ENCODE results near the gene CIB2.

CIB2 gene

DNA sequence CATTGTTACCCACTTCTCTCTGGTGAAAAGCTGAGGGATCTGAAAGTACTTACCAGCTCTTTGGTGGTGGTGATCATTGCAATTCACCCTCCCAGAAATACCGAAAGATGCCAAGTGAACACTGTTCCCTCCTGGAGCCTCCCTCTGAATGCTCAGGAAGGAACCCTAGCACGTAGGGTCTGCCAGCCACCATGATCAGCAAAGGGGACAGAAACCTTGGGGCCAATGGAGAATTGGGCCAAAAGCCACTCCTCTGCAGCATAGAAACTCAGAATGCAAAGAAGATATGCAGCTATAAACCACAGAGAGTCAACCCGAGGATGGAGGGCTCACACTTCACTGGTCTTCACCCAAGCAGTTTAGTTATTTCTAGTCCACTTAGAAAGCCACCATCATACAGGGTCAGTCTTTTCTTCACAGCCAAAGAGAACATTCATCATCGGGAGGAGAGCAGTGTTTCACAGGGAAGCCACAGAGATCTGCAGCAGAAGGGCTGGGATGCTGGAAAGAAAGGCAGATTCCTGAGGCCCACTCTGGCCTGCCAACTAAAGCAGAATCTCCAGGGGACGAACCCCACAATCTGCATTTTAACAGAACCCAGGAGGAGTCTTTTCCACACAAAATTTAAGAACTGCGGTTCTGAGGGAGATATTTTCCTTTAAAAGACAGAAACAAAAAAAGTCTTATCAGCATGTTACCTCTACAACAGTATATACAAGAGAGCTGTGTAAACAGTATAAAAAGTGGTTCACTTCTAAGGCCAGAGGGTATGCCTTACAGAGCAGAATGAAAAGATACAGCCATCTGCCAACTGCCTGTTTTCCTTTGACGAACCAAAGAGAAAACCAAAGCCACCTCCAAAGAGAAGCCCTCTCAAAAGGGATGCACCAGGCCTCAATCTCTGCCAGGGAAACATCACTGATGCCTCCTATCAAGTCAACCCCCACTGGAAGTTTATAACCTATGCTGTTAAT is 65.0 kb downstream of the CIB2 start:
- DNase-seq (ENCODE audit: low read depth in 2 of 2) = no peak

DNA sequence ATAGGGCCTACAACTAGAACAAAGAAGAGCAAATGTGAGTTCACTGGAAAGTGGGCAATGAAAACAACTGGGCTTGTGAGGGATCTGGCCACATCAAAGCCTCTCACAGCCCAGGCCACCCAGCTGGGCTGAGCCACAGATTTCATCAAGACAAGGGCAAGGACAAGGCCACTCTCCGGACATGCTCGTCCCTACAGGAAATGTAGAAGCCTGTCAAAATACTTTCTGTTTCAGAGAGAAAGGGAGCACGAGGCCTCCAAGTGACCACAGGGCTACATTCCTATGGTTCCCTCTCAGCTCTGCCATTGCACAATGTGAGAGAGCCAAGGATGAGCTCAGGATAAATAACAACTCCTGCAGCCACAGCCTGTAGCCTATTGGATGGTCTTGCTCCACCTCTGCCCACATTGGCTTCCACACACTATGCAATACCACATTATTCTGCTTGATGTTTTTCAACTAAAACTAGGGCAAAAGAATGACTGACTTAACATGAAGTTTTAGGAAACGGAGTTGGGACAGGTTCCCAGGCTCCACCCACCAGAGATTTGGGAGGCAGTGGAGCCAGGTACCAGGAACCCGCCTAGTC is 65.9 kb downstream of the CIB2 start:
- DNase-seq (ENCODE audit: low read depth in 2 of 2) = no peak

DNA sequence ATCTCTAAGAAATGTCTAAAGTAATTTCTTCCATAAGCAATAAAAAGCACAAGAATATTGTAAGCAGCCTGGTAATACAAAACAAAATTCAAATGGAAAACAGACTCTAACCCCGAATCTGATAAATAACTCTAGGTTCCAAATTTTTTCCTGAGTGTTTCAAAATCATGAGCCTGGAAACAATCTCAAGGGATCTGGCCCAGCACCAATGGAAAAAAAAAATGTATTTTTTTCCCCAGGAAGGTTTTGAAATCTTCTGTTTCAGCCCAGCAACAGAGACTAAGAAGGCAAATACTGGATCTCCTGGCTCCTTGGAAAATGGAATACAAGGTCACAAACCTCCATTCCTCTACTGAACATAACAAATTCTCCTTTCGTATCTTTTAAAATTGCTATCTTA is 66.7 kb downstream of the CIB2 start:
- DNase-seq (ENCODE audit: low read depth in 2 of 2) = no peak

DNA sequence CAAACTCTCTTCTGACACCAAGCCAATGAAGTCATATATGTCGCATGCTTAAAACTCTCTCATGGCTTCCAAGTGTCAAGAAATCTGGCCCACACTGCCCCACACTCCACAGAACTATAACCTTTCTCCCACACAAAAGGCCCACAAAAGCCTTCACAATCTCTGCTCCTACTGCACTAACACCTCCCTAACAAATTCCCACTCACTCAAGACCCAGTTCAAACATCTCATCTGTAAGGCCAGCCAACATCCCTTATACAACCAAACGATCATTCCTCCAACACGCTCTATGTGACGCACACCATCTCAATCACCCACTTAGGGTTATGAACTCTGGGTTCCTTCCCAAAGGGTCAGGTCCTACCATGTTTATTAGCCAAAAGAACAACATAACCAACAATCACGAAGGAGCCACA is 67.3 kb downstream of the CIB2 start:
- DNase-seq (ENCODE audit: low read depth in 2 of 2) = no peak

DNA sequence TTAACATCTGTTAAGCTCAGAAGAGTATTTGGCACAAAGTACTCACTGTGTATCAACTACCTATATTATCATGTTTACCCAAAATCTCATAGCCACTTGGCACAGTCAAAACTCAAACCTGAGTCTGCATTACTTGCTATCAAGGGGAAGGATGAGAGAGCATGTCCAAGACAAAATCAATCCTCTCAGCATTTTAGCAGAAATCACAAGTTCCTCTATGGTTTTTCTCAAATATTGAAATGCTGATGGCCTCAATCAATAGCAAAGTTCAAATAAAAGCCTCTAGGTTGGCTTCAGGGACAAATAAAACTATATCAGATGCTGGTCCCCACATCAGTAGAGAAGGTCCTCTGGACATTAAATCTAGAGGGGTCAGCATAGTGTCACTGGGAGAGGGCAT is 68.0 kb downstream of the CIB2 start:
- no peak for DNase-seq (ENCODE audit: low read depth in 2 of 2)

DNA sequence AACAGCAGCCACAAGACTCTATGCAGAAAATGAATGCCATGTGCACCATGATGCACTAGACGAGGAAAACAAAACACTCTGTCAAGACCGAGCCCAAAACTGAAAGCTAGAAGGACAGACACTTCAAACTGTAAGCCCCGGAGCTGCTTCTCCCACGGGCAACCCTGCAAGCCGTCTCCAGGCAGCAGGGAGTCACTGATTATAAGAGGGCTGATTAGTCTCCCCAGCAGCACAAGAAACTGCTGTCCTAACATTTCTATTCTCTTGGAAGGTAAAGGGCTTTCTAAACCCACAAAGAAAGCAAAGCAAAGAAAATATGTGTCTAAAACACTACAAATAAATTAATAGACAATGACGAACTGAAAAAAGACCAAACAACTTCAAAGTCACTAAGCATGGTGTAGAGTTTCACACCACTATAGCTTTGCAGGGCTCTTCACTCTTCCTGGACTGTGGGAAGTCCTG is 69.2 kb downstream of the CIB2 start:
- no peak for DNase-seq (ENCODE audit: low read depth in 2 of 2)

DNA sequence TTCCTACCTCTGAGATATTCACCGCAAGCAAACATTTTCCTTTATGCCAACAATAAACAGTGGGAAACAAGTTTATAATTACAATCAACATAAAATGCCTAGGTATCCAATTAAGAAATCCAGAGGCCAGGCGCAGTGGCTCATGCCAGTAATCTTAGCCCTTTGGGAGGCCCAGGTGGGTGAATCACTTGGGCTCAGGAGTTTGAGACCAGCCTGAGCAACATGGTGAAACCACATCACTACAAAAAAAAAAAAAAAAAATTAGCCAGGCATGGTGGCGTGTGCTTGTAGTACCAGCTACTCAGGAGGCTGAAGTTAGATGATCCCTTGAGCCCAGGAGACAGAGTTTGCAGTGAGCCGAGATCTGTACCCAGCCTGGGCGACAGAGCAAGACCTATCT is 71.0 kb downstream of the CIB2 start:
- DNase-seq (ENCODE audit: low read depth in 2 of 2) = no peak

DNA sequence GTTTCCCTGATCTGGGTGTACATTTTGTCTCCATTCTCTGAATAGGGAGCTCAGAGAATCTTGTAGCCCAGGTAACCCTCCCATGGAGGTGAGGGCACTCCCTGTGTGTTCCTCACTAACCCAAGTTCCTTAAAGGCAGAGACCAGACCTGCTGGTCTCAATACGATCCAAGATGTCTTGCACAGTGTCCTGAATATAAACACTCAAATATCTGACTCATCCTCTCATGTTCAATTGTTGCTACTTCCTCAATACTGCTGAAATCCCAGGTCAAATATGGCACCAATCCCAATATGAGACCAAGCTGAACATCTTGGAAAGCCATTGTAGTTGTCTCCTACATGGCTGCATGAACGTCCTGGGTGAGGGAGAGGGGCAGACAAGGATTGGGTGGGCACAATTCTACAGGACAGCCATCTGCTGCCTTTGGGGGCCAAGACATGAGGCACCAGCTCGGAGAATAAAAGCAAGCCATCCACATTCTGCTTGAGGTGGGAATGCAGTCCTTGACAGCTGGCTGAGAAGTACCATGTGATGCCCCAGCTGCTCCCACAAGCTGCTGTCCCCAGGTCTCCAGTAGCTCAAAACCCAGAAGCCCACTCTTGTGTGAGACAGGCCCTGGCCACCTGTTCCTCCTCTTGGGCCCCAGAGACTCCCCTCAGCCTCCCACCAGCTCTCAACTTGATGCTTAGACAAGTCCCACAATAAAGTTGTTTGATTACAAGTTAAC is 72.0 kb downstream of the CIB2 start:
- no peak for DNase-seq (ENCODE audit: low read depth in 2 of 2)

DNA sequence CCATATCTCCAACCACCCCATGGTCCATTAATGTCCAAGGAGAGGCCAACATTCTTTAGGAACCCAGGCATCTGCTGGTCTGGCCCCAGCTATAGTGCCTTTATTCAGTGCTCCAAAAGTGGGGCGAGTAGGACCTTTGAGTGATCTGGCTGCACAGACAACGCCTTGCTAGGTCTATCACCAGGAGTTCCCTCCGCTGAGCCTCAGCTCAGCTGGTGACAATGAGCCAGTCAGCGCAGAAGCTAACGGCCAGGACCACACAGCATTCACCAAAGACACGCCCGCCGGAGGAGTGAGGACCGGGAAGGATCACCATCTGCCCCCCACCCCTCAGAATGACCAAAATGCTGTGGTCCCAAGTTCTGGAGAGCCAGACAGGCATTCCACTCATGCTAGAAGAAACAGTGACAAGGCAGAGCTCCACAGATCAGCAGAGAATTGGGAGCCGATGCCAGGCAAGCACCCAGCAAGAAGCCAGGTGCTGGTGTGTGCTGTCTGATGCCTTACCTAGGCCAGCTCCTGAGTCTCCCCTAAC is 72.8 kb downstream of the CIB2 start:
- no peak for DNase-seq (ENCODE audit: low read depth in 2 of 2)

DNA sequence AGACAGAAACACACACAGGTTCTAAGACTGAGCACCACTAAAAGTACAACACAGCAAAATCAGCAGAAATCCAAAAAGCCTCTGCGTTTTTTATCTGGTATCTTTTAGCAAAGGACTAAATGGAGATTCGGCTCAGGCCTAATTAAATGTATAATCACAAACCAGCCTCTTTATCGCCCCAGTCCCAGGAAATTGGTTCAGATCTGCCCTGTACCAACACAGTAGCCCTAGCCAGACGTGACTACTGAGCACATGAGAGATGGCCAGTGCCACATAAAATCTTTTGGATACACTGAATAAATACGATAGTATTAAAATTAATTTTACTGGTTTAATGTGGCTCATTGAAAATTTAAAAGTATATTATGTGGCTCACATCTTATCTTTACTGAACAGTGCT is 73.4 kb downstream of the CIB2 start:
- no peak for DNase-seq (ENCODE audit: low read depth in 2 of 2)

DNA sequence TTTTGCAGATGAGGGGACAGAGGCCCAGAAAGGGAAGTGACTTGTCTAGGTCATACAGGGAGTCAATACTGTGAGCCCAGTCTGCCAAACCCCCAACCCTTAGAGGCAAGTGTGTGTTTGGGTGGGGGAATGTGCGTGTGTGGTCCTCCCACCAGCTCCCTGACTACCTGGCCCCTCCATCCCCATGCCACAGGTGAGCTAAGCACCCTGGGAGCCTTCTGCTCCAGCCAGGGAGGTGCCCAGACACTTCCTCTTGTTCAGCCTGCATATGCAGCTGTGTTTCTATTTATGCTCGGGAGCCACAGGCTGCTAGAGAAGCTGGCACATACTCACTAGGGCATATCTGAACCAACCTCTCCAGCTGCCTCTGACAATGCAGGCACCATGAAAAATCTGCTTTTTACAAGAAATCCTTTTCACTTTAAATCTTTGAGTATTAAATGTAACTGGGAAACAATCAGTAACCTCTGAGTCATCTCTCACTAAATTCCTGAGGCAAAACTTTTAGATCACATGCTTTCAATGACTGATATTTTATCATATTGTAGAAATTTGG is 74.5 kb downstream of the CIB2 start:
- DNase-seq (ENCODE audit: low read depth in 2 of 2) = no peak

DNA sequence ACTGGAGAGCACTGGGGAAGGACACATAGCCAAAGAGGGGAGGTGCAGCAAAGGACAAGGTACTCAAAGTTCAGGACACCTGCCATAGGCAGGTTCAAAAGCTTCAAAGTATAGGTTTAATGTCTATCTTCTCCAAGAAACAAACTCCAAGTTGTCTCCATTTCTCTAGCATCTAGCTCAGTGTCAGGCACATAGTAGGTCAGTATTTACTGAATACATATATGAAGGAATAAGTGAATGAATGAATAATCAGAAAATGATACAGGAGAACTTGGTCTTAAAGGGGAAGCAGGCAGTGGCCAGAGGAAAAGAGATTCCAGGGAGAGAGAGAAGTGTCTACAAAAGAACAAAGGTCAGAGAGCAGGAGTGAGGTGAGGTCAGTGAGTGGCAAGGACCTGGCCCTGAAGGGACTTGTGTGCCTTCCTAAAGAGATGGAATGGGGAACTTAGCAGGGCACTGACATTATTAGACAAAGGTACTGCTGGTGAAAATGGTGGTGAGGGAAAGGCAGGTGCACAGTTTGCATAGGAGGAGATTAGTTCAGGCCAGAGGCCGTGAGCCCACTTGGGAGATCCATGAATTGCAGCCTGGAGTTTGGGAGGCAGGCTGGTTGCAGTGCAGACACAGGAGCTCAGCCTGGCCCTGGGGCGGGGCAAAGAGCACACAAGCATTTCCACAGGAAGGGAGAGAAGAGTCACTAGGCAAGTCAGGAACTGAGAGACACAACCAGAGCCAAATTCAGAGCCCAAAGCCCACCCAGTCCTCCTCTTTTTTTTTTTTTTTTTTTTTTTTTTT is 75.1 kb downstream of the CIB2 start:
- no peak for DNase-seq (ENCODE audit: low read depth in 2 of 2)

DNA sequence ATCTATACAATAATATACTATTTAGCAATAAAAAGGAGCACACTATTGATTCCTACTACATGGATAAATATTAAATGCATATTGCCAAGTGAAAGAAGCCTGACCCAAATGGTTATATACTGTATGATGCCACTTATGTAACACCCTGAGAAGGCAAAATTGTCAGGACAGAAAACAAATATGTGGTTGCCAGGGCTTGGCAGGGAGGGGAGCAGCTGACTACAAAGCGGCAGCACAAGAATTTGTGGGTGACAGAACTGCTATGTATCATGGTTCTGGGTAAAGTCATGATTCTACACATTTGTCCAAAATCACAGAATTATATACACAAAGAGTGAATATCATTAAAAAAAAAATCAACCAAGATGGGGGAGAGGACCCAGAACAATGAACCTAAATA is 76.3 kb downstream of the CIB2 start:
- no peak for DNase-seq (ENCODE audit: low read depth in 2 of 2)

Data from stimulated activated CD8-positive, alpha-beta memory T cell treated with anti-CD3 and anti-CD28 coated beads, Interleukin-7, amount 100 ng/mL, for 1 hour (primary cell).